ENCODE results near the gene ARL6IP1. TPM values are rescaled to one million over a fixed set of nuclear protein-coding genes. Genes with fewer than 3 reads are reported as not detected.

ARL6IP1 gene
- total RNA-seq, 1 experiment from 2014 or later, result 197 TPM

GRCh38 chr16:18836702-18837101 is 35.4 kb upstream of the ARL6IP1 start:
- no peaks in the 10 kb centered on the region for H3K27me3 ChIP-seq (ENCODE audit: insufficient read depth, low read length)
- no peak overlapping the region for H2BK12ac ChIP-seq (ENCODE audit: insufficient read length, low read depth, low read length)
- DNase-seq, result no peak
- no peaks in the 10 kb centered on the region for H3K23me2 ChIP-seq (ENCODE audit: insufficient read length, low read depth, low read length, poor library complexity, severe bottlenecking)
- H3K4ac ChIP-seq (ENCODE audit: low read depth, low read length), result no peak overlapping the region
- Mint-ChIP-seq H3K27ac (no peak overlapping the region), H3K9me3 (no peaks in the 10 kb centered on the region), H3K4me1 (peaks cover 0 to 9% of the 10 kb centered on the region in 2 experiments; a peak in 2 of 4 replicates), H3K4me3 (no peak overlapping the region), H3K36me3 (ENCODE audit: insufficient read depth in 1 of 3, low read depth in 3 of 3) (peaks cover 42 to 94% (median 90%) of the 10 kb centered on the region in 3 experiments), H3K27me3 (ENCODE audit: low read depth) (no peaks in the 10 kb centered on the region)
- H3K23ac ChIP-seq (ENCODE audit: insufficient read length, low read depth, low read length), result no peak overlapping the region
- no peak overlapping the region for H3K4me2 ChIP-seq (ENCODE audit: insufficient read depth, insufficient read length, low read length)
- H3K14ac ChIP-seq (ENCODE audit: insufficient read depth, low read length), result no peak overlapping the region
- H4K8ac ChIP-seq (replicated peaks; ENCODE audit: insufficient read length, low read depth, low read length), result no peak overlapping the region
- no peak for TF ChIP-seq CTCF (conservative IDR thresholded peaks at IDR 0.05)
- no peaks in the 10 kb centered on the region for H3K79me2 ChIP-seq (ENCODE audit: insufficient read depth, low read length)
- H3K79me1 ChIP-seq (ENCODE audit: insufficient read depth, low read depth, low read length, poor library complexity, severe bottlenecking), result no peaks in the 10 kb centered on the region
- no peak overlapping the region for H2AFZ ChIP-seq (ENCODE audit: low read length)
- no peak overlapping the region for H3K27ac ChIP-seq (ENCODE audit: insufficient read length, low read depth, low read length)
- no peak overlapping the region for H2AK5ac ChIP-seq (ENCODE audit: insufficient read length, low read length)
- H2BK20ac ChIP-seq (ENCODE audit: low read depth, low read length, poor library complexity, severe bottlenecking), result no peak overlapping the region
- H4K5ac ChIP-seq (ENCODE audit: insufficient read length, low read depth, low read length), result no peak overlapping the region
- H3T11ph ChIP-seq (ENCODE audit: low read length), result no peak overlapping the region
- H3K4me1 ChIP-seq (ENCODE audit: insufficient read depth, low read length), result no peaks in the 10 kb centered on the region
- no peaks in the 10 kb centered on the region for H4K20me1 ChIP-seq (ENCODE audit: control insufficient read depth, insufficient read depth, insufficient read length)
- H3K9me3 ChIP-seq (ENCODE audit: control insufficient read depth, low read depth, low read length), result no peaks in the 10 kb centered on the region
- H3K18ac ChIP-seq (ENCODE audit: insufficient read length, low read depth, low read length), result no peak overlapping the region
- H3K56ac ChIP-seq (ENCODE audit: insufficient read length, low read depth, low read length), result no peak overlapping the region
- no peak overlapping the region for H3K9ac ChIP-seq (ENCODE audit: extremely low read depth, insufficient read length, low read length)
- H2BK120ac ChIP-seq (ENCODE audit: low read depth, low read length, poor library complexity, severe bottlenecking), result no peak overlapping the region
- H4K91ac ChIP-seq (ENCODE audit: insufficient read length, low read depth, low read length), result no peak overlapping the region
- no peak overlapping the region for H2BK5ac ChIP-seq (ENCODE audit: insufficient read length, low read length)
- H2BK15ac ChIP-seq (ENCODE audit: low read depth, low read length), result no peak overlapping the region

Measured in H9 (cell line).